GM12864 (cell line): Measurements from ENCODE around the gene TMEM88.
"Not testable (repeated sequence)": the region's sequence is repeated elsewhere in the genome, so short reads cannot be mapped to it uniquely, and the experiment has no call there.

ENCODE experiments used
- DNase-seq: peaks from one replicate; pipeline ENCODE4 v3.0.0-alpha.2; 2011; ENCODE audit warnings: low read depth
- H3K4me3 ChIP-seq: 2 replicates; pipeline ENCODE4 v1.5.1; 2011; ENCODE audit warnings: mild to moderate bottlenecking, low read depth, low read length, control low read depth
- CTCF ChIP-seq: IDR thresholded peaks from 2 replicates; pipeline ENCODE4 v1.5.1; 2011; ENCODE audit warnings: low read depth, mild to moderate bottlenecking, moderate library complexity, low read length, control low read depth, inconsistent platforms; ENCODE audit errors: missing control alignments

Gene TMEM88, protein sequence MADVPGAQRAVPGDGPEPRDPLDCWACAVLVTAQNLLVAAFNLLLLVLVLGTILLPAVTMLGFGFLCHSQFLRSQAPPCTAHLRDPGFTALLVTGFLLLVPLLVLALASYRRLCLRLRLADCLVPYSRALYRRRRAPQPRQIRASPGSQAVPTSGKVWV

DNA sequence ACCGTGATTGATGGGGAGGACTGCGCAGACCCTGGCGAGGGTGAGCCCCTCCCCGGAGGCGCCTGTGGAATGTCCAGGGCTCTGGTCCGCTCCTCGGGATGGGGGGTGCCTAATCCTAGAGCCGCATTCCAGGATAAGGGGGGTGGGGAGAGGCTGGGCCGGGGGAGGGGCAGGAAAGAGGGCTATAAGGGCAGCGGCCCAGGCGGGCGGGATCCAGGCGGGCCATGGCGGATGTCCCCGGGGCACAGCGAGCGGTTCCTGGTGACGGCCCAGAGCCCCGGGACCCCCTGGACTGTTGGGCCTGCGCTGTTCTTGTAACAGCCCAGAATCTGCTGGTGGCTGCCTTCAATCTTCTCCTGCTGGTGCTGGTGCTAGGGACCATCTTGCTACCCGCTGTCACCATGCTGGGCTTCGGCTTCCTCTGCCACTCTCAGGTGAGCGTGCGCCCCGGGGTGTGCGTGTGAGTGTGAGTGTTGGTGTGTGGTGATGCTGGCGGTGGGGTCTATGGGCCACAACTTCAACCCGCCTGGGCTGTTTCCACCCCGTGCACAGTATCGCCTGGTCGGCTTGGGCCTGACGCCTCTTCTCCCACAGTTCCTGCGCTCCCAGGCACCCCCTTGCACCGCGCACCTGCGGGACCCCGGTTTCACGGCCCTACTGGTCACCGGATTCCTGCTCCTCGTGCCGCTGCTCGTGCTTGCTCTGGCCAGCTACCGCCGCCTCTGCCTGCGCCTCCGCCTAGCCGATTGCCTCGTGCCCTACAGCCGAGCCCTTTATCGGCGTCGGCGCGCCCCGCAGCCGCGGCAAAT is at the start of gene TMEM88:
Gene TMEM88, plus strand, starts transcription at position 216 of the 809 bp plus-strand sequence. Its CDS starts 9 bp downstream, at position 225.
- peak within 1 kb of the TSS; percentile 63; the same call in 1 of the 2 replicates for H3K4me3 ChIP-seq
- TF ChIP-seq CTCF = no peak
- DNase-seq = no peak

- H3K4me3 ChIP-seq = no peak overlapping the region
- TF ChIP-seq CTCF = no peak
- no peak for DNase-seq
Measured at GRCh38 chr17:7806587-7806986, 48.3 kb upstream of the TMEM88 start.

DNA sequence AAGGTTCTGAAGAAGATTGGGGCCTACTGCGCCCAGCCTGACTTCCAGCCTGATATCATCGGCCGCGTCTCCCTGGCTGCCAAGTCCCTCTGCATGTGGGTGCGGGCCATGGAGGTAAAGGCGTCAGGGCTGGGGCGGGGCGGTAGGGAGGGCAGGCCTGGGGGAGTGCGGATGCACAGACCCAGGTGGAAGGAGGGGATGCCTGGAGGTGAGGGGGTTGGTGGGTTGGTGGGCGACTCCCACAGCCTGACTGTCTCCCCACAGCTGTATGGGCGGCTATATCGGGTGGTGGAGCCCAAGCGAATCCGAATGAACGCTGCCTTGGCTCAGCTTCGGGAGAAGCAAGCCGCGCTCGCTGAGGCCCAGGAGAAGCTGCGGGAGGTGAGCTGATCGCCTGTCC is 47.7 kb upstream of the TMEM88 start:
- DNase-seq = no peak
- H3K4me3 ChIP-seq = no peak overlapping the region
- no peak for TF ChIP-seq CTCF

- no peak for DNase-seq
- H3K4me3 ChIP-seq = no peak overlapping the region
- TF ChIP-seq CTCF = no peak
Measured at GRCh38 chr17:7809086-7809790, 45.6 kb upstream of the TMEM88 start.

DNA sequence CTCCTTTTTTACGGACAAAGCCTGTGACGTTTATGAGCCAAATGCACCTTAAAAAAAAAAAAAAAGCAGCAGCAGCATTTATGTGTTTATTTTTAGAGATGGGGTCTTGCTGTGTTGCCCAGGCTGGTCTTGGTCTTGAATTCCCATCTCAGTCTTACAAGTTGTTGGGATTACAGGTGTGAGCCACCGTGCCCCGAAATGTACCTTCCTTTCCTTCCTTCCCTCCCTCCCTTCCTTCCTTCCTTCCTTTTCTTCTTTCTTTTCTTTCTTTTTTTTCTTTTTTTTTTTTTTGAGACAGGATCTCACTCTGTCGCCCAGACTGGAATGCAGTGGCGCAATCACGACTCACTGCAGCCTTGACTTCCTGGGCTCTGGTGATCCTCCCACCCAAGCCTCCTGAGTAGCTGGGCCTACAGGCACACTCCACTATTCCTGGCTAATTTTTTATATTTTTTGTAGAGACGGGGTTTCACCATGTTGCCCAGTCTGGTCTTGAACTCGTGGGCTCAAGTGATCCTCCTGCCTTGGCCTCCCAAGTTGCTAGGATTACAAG is 45.0 kb upstream of the TMEM88 start:
- DNase-seq, H3K4me3 ChIP-seq: not testable (repeated sequence)

- no peak for TF ChIP-seq CTCF
- DNase-seq = no peak
- no peak overlapping the region for H3K4me3 ChIP-seq
Measured at GRCh38 chr17:7811251-7811650, 43.6 kb upstream of the TMEM88 start.

- no peak overlapping the region for H3K4me3 ChIP-seq
- DNase-seq = no peak
- TF ChIP-seq CTCF = no peak
Measured at GRCh38 chr17:7814969-7815368, 39.9 kb upstream of the TMEM88 start.
